SIG-M5 treated with dmso at 0.1 percent for 504 hours (cell line): ENCODE data around the gene CACNA1A.
"Not testable (repeated sequence)": the region's sequence is repeated elsewhere in the genome, so short reads cannot be mapped to it uniquely, and the experiment has no call there.

Experiments used
- DNase-seq: peaks from one replicate; lab custom pipeline; 2025; ENCODE audit not compliant: unreplicated experiment; lab: John Stamatoyannopoulos, UW

The CACNA1A gene

DNA sequence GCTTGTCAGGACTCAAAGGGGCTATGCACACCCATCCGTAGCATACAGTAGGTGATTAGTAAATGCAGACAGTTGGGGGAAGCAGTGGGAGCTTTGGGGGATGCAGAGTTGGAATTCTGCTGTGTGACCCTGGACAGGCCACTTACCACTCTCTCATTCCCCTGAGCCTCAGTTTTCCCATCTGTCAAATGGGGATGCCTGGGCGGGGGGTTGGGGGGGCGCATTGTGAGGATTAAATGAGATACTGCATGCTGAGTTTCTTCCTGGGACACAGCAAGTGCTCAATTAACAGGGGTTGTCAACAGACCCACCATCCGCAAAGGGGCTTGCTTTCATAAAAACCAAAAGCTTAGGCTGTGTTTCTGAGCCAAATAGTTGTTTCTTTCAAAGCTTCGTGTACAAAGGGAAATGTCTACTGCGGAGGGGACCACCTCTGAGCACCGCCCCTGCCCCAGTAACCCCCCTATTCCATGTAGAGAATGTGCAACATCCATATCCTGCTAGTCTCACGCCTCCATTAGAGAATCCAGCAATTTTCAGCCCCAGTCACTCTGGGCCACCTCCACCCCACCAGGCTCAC lies 223.7 kb downstream of the CACNA1A start:
- no peak for DNase-seq

DNA sequence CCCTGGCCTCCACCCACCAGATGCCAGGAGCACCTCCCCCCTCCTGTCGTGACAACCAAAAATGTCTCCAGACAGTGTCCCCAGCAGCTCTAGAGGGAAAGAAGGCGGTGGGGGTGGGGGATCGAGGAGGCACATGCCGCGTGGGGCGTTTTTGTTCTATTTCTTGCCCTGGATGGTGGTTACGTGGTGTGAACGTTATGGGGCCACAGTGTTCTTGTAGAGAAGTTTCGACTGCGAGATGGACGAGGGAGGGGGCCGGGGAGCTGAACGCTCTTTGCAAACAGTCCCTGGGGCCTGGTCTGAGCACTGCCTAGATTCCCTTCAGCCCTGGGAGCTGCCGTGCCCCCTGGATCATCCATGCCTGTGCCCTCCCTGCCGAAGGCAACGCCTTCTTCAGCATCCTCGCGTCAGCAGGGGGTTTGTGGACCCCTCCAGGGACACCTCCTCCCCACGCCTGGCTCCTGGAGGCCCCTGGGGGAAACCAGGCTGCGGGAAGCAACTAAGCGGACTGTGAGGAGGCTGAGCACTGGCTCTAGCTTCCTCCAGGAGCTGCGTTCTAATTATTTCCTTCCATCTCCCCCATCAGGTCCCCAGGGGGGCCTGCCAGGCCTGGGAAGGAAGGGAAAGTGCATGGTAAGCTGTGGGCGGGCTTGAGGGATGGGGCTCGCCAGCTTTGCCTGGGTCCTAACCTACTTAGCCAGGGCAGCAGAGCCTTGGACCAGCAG lies 224.6 kb downstream of the CACNA1A start:
- no peak for DNase-seq

DNA sequence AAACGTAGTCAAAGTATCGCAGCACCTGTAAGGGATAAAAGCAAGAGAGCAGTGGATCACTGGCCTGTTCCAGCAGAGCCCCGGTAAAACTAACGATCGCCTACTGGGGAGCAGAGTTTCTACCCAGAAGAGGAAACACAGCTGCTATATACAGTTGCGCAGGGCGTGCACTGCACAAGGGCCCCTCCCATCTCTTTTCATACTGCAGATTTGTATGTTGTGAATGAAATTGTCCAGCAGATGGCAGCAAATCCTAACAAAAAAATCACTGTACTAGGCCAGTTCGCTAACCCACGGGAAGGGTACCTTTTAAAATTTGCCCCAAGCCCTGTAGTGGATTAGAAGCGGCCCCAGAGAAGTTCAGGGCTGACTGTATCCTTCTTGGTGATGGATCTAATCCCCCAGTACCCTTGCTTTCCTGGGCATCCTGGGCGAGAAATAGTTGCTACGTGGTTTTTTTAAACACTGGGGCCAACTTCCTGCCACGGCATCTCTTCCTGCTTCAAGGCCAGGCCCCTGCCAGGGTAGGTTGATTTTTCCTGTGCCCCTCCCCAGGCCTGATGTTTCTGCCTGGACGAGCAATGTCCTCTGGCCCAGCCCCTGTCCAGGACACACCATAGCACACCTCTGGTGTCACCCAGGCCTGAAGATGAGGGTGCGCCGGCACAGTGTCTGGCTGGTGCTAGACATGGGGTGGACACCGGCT lies 229.0 kb downstream of the CACNA1A start:
- DNase-seq: peak; percentile 79

DNA sequence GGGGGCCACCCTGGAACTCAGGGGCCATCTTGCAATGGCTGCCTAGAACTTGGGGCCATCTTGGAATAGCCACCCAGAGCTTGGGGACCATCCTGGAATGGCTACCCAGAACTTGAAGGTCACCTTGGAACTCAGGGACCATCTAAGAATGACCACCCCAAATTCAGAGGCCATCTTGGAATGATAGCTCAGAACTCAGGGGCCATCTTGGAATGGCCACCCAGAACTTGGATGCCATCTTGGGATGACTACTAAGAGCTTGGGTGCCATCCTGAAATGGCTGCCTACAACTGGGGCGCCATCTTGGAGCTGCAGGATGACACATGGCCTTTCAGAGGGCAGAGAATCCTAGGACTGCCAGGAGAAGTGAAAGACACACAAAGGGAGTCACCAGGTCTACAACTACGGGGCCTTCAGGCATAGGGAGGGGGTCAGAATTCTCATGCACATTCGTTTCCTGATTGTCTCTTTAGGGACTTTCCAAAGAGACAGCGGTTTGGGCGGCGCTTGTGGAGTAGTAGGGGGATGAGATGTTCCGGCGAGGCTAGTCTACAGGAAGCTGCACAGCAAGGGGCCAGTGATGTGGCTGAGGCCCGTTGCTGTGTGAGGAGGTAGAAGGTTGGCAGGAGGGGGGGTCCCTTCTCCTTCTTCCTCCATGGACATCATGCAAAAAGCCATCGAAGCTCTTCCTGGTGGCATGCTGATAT lies 231.1 kb downstream of the CACNA1A start:
- no peak for DNase-seq

DNA sequence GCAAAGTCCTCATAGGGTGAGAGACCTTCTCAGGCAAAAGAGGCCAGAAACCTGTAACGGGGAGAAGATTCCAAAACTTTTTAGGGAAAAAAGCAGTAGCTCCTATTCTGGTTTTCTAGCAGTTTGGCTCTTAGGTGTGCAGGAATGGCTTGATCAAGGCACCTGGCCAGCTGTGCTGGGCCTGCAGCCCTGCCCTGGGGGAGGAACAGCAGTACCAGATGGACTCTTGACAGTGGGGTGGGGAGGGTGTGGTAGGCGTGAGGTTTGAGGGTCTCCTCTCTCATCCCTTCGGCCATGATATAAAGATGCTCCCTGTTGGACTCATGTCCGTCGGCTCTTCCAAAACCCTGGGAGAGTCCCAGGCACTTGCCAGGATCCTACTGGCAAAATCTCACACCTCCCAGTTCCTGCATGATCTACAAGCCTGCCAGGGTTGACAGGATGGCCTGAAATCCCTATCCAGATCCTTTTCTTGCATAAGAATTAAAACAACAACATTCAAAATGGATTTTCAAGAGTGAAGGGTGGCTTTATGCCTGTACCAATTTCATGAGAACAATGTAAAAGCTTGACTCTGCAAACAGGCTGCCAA lies 235.7 kb downstream of the CACNA1A start:
- DNase-seq: no peak

DNA sequence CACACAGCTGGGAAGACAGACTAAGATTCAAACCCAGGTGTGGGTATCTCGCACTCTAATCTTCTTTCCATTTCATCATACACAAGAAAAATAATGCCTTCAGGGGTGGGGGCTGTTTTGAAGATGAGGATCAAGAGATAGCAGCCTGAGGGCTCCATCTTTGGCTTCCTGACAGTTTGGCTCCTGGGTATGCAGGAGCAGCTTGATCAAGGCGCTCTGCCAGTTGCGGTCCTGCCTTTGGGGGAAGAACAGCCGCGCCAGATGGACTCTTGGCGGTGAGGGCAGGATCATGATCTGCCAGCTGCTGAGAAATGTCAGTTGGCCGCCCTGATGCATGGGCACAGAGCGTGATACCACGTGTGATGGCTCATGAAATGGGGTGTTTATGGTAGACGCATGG lies 236.9 kb downstream of the CACNA1A start:
- DNase-seq: no peak

DNA sequence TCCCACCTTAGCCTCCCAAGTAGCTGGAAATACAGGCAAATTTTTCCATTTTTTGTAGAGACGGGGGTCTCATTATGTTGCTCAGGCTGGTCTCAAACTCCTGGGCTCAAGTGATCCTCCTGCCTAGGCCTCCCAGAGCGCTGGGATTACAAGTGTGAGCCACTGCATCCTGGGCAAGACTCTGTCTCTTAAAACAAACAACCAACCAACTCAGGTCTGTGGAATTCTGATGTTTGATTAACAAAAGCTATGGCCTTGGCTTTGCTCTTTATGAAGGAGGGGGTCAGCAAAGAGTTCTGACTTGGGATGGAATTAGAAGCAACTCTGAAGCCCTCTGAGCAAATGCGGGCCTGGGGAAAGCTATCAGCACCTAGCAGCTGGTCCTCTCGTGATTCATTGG lies 238.4 kb downstream of the CACNA1A start:
- no peak for DNase-seq

DNA sequence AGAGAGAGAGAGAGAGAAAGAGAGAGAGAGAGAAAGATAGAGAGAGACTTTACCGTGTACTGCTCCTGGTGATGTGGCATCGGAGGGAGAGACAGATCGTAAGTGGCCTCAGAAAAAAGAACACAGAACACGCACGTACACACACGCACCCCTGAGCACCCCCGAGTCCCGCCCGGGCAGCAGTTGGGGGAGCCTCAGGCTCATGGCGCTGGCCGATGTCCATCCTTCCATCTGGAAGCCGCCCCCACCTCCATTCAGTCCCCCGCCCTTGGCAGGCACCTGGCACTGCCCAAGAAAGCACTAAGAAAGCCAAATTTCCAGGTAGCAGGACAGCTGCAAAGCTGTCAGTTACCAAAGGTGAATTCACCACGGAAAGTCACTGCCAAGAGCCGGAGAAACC lies 239.1 kb downstream of the CACNA1A start:
- DNase-seq: no peak

DNA sequence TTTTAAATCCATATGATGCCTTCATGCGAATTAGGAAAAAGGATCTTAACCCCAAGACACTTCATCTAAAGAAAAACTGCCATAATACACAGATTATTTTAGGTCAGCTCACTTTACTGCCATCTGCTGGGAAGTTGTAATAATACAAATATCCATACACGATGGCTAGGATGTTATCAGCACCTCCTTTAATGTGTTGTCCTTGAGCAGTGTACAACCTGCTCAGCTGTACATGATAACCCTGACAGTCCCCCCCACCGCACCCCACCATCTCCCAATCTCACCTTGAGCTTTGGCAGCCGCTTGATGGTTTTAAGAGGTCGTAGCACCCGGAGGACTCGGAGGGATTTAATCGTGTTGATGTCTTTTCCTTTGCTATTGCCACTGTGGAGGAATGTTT lies 243.8 kb downstream of the CACNA1A start:
- peak; percentile 56 for DNase-seq

DNA sequence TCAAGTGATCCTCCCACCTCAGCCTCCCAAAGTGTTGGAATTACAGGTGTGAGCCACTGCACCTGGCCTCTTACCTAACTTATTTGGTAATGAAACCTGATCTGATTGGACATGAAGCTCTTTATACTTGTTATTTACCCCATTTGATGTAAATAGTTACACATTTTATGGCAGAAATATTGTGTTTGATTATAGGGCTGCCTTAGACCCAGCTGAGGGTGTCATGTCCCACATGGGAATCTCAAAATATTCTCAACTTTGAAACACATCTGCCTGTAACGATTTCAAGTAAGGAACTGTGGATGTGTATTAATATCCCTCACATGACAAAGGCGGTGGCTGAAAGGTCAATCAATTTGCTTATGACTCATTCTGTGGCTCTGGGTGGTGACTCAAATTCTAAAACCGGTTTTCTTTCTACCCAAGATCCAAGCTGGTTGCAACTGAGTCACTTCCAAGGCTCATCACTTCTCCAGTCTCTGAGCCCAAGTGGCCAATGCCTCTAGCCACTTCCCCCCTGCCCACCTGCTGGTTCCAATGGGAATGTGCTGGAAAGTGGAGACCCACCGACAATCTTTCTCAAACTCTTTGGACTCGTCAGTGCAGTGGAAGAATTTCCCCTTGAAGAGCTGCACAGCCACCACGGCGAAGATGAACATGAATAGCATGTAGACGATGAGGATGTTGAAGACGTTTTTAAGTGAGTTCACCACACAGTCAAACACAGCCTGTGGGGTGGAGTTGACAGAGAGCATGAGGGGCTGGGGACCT lies 245.2 kb downstream of the CACNA1A start:
- DNase-seq: peak; percentile 90

DNA sequence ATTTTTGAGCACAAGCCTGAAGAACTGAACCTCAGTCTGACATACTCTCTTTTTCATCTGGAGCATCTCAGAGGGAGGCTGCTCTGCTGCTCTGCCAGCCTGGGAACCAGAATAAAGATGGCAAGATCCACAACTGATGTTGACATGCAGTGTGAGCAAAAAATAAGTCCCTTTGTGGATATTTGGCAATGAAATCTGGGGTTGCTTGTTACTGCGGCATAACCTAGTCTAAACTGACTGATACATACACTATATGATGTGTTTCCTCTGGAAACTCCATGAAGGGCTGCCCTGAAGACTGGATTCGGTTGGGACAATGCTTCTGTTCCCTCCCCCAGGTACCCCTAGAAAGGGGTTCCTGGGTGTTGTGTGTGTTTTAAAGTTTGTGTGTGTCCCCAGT lies 249.4 kb downstream of the CACNA1A start:
- no peak for DNase-seq

DNA sequence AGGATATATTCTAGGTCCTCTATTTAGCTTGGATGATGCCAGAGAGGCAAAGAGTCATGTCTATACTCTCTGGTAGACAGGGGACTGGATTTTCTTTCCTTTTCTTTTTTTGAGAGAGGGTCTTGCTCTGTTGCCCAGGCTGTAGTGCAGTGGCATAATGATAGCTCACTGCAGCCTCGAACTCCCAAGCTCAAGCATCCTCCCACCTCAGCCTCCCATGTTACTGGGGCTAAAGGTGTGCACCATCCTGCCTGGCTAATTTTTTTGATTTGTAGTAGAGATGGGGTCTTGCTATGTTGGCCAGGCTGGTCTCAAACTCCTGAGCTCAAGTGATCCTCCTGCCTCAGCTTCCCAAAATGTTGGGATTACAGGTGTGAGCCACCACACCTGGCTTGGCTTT lies 249.9 kb downstream of the CACNA1A start:
- not testable (repeated sequence) for DNase-seq

DNA sequence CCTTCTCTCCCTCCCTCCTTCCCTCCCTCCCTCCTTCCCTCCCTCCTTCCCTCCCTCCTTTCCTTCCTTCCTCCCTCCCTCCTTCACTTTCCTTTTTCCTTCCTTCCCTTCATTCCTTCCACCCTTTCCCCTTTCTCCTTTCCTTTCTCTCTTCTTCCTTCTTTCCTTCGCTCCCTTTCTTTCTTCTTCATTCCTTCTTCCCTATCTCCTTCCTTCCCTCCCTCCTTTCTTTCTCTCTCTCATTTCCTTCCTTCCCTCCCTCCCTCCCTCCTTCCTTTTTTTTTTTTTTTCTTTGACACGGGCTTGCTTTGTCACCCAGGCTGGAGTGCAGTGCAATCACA lies 250.6 kb downstream of the CACNA1A start:
- DNase-seq: no peak

DNA sequence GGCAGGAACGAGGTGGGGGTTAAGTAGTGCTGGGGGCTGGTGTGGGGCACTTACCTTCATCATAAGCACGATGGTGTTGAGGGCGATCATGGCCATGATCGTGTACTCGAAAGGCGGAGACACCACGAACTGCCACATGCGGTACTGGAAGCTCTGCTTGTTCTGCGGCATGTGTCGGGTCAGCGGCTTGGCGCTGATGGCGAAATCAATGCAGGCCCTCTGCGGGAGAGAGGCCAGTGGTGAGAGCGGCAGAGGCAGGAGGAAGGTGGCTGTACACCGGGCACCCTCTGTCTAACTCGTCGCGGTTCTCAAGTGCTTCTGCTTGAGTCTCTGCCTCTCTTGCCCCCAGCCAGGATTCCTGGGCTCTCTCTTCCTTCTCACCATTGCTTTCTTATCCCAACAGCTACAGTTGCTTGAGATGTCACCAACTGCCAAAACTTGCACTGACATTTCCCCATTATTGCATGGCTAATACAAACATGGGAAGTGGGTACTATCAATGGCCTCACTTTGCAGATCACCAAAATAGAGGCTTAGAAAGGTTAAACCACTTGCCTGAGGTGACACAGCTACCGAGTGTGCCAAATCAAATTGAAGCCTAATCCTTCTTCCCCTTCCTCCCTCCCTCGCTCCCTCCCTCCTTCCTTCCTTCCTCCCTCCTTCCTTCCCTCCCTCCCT lies 251.1 kb downstream of the CACNA1A start:
- DNase-seq: no peak

DNA sequence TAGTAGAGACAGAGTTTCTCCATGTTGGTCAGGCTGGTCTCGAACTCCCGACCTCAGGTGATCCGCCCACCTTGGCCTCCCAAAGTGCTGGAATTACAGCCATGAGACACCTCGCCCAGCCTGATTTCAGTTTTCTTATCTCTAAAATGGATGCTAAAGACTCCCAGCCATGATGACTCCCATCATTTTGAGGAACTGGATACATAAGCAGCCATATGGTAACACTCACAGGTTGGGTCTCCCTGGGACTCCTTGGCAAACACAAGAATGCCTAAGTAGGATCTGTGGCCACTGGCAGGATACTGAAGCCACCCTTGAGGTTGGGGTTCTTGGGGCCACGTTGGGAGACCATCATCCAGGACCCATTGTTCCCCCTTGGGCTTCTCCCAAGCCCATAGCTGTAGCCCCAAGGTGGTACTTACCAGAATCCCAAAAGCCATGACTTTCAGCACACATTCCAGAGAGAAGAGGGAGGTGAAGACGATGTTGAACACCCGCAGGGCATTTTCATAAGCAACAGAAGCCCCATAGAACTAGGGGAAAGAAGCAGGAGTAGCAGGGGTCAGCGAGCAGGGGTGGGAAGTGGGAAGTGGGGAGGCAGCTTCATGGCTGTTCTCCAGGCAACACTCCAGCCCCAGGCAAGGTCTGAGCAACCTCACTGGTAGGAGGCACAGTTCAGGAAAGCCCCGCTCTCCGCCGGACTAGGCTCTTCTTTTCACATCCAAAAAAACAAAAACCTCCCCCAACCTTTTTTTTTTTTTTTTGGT lies 253.5 kb downstream of the CACNA1A start:
- DNase-seq: no peak

DNA sequence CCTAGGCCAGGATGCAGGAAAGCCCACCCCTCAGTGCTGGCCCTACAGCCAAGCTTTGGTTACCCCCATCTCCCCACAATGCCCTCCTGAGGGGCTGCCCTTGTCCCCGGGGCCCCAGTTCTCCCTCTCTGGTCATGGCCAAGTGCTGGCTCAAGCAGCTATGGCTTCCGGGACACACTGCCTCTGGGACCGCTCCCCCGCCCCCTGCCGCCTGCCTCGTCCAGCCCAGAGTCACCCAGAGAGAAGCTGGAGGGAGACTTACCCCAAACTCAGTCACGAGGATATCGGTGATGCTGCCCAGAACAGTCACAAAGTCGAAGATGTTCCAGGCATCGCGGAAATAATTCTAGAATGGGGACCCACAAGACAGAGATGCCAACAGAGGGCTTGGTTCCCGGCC lies 261.4 kb downstream of the CACNA1A start:
- DNase-seq: no peak

DNA sequence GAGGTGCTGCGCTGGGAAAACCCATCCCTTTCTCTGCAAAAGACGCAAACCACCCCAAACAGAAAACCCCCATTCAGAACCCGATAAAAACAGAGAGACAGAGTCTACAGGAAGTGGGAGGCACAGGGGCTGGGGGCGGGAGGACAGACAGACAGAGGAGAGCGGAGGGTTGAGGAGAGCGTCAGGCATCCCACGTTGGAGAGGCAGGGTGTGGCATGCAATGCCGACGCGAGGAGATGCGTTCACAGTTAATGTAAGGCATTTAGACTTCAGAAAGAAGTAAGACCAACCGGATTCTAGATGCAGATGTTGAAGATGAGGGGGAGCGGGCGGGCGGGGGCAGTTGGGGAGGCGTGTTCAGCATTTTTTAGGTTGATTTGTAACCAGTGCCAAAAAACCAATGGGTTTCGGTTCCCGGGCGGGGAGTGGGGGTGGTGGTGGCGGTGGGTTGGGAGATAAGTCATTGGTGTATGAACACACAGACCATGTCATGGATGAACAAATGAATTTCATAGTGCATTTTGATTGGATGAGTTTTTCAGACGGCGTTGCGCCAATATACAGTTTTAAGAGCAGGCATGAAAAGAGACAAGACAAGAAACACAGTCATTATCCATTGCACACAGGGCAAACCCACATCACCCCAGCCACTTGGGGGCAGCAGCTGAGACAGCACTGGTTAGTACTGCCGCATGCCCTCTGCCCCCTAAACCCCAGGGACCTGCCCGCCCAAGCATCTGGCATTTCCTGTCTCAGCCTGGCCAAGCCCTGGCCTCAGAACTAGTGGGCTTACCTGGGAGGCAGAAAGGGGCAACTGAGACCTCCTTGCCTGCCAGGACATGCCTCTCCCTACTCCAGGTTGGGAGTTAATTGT lies 264.8 kb downstream of the CACNA1A start:
- no peak for DNase-seq

DNA sequence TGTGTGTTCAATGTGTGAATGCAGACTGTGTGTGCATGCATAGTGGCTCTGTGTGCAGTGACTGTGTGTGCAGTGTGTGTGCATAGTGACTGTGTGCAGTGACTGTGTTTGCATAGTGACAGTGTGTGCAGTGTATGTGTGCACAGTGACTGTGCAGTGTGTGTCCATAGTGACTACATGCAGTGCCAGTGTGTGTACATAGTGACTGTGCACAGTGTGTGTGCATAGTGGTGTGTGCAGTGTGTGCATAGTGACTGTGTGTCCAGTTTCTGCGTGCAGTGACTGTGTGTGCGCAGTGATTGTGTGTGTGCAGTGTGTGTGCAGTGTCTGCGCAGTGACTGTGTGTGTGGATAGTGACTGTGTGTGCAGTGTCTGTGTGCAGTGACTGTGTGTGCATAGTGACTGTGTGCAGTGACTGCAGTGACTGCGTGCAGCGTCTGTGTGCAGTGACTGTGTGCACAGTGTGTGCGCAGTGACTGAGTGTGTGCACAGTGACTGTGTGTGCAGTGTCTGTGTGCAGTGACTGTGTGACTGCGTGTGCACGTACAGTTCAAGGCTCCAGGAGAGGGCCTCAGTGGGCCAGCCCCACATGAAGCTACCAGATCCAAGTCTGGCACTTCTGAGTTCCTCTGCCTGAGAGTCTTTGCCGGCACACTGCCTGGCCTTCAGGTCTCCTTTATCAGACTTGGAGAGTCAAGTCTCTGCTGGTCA lies 265.8 kb downstream of the CACNA1A start:
- DNase-seq: no peak
